IMR-90 (cell line): ENCODE data around the gene HPS6.

Source experiments
- BHLHE40 ChIP-seq: fragments of 150-350 bp; IDR thresholded peaks from 2 replicates; pipeline ENCODE4 v1.6.1; 2016; ENCODE audit warnings: mild to moderate bottlenecking, low read depth, low read length
- CHD1 ChIP-seq: IDR thresholded peaks from 2 replicates; pipeline ENCODE4 v1.6.1; 2012; ENCODE audit warnings: low read depth, low read length, improper control_type of control experiment
- CTCF ChIP-seq: conservative IDR thresholded peaks from 2 replicates; pipeline ENCODE4 v1.5.1; 2012; ENCODE audit warnings: mild to moderate bottlenecking, low read depth, low read length, improper control_type of control experiment
- FOS ChIP-seq: fragments of 150-350 bp; IDR thresholded peaks from 2 replicates; pipeline ENCODE4 v1.6.1; 2016; ENCODE audit warnings: low read depth, low read length
- MAFK ChIP-seq: IDR thresholded peaks from 2 replicates; pipeline ENCODE4 v1.6.1; 2012; ENCODE audit warnings: low read depth, low read length, improper control_type of control experiment
- MXI1 ChIP-seq: IDR thresholded peaks from 2 replicates; pipeline ENCODE4 v1.6.1; 2012; ENCODE audit warnings: low read depth, mild to moderate bottlenecking, low read length, moderate library complexity, borderline replicate concordance
- NFE2L2 ChIP-seq: fragments of 150-350 bp; IDR thresholded peaks from 2 replicates; pipeline ENCODE4 v1.6.1; 2016; ENCODE audit warnings: low read depth, mild to moderate bottlenecking, low read length
- POLR2A ChIP-seq: IDR thresholded peaks from 2 replicates; pipeline ENCODE4 v1.6.1; 2012; ENCODE audit warnings: mild to moderate bottlenecking, low read depth, low read length
- RCOR1 ChIP-seq: IDR thresholded peaks from 2 replicates; pipeline ENCODE4 v1.6.1; 2012; ENCODE audit warnings: mild to moderate bottlenecking, low read length, improper control_type of control experiment; ENCODE audit not compliant: insufficient replicate concordance
- RFX5 ChIP-seq: IDR thresholded peaks from 2 replicates; pipeline ENCODE4 v1.8.0; 2012; ENCODE audit warnings: low read depth, mild to moderate bottlenecking, low read length, moderate library complexity
- SMC3 ChIP-seq: fragments of 150-350 bp; IDR thresholded peaks from 2 replicates; pipeline ENCODE4 v1.6.1; 2016; ENCODE audit warnings: low read depth, mild to moderate bottlenecking, antibody characterized with exemption, low read length, moderate library complexity

DNA sequence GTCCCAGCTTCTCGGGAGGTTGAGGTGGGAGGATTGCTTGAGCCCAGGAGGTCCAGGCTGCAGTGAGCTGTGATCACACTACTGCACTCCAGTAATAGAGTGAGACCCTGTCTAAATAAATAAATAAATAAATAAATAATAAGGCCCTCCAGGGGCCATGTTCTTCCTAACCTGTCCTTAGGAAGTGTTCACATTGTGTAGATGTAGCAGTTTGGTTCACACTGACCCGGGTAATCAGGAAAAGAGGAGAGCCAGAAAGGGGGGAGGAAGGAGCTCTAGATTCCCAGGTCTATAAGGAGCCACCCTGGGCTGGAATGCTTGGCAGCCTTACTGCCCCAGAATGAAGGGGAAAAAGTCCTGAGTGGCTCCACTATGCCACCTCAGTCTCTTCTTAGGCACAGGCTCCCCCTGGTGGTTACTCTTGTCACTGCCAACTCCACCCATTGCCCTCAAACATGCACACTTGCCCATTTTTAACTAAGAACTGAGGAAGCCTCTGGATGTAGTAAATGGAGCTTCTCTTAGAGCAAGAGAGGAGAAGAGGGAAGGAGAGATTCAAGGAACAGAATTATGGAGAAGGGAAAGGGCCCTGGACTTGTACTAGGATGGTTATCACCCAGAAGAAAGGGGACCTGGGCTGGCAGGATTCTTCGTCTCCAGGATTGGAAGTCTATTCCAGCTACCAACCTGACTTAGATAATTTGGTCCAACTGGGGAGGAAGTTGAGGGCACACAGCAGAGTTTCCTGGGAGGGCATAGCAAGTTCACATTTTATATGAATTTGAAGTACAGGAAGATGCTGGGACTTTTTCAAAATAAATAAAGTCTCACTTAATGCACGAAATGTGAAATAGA lies 7.8 kb downstream of the HPS6 start:
- TF ChIP-seq CTCF (peak; percentile 90), POLR2A (no peak), CHD1 (no peak), BHLHE40 (no peak), RFX5 (no peak), MAFK (no peak), NFE2L2 (no peak), RCOR1 (no peak), SMC3 (peak; percentile 83), FOS (no peak), MXI1 (no peak)
